Hindlimb muscle (tissue), 1 donor: ENCODE measurements around the gene GPATCH11. TPM values are rescaled to one million over a fixed set of nuclear protein-coding genes. Genes with fewer than 3 reads are reported as not detected.

Experiments
- DNase-seq: peaks from one replicate; pipeline ENCODE4 v3.0.0-alpha.2; 2013
- polyA plus RNA-seq: library from polyadenylated mRNA; unstranded; fragments of 120-200 nt; gene quantifications from one replicate; pipeline ENCODE4 v1.2.1, GENCODE V29; 2013; ENCODE audit not compliant: insufficient read length

Gene GPATCH11
- polyA plus RNA-seq = 6.9 TPM

- peak; percentile 99 for DNase-seq
These were observed at the start of gene GPATCH11, which contains the start of gene HEATR5B for GRCh38 chr2:37083873-37084794. Gene GPATCH11, plus strand, starts transcription at chr2:37084518. Its CDS starts 3,864 bp downstream, at chr2:37088382. Gene HEATR5B, minus strand, starts transcription at chr2:37084372. Its CDS starts 958 bp downstream, at chr2:37083414.

GRCh38 chr2:37037771-37038170, 46.5 kb upstream of the GPATCH11 start:
- no peak for DNase-seq

- DNase-seq = no peak
These were observed 44.7 kb upstream of the GPATCH11 start for GRCh38 chr2:37039580-37039979.

- no peak for DNase-seq
These were observed 31.6 kb upstream of the GPATCH11 start for GRCh38 chr2:37052600-37053332.

GRCh38 chr2:37059841-37060240, 24.5 kb upstream of the GPATCH11 start:
- no peak for DNase-seq

GRCh38 chr2:37060446-37060845, 23.9 kb upstream of the GPATCH11 start:
- DNase-seq = no peak

- DNase-seq = no peak
These were observed 23.2 kb upstream of the GPATCH11 start for GRCh38 chr2:37061013-37061711.

GRCh38 chr2:37061776-37062175, 22.5 kb upstream of the GPATCH11 start:
- DNase-seq = no peak

GRCh38 chr2:37068686-37069085, 15.6 kb upstream of the GPATCH11 start:
- DNase-seq = no peak

- no peak for DNase-seq
These were observed 13.4 kb upstream of the GPATCH11 start for GRCh38 chr2:37070931-37071330.

GRCh38 chr2:37080266-37080665, 4.1 kb upstream of the GPATCH11 start:
- DNase-seq = no peak

- DNase-seq = no peak
These were observed 3.6 kb upstream of the GPATCH11 start for GRCh38 chr2:37080689-37081088.

- DNase-seq = no peak
These were observed 479 bp downstream of the GPATCH11 start for GRCh38 chr2:37084797-37085196.

GRCh38 chr2:37085731-37086147, 1.4 kb downstream of the GPATCH11 start:
- no peak for DNase-seq

GRCh38 chr2:37090019-37090477, 5.7 kb downstream of the GPATCH11 start:
- no peak for DNase-seq

- DNase-seq = no peak
These were observed 7.6 kb downstream of the GPATCH11 start for GRCh38 chr2:37091873-37092272.

- no peak for DNase-seq
These were observed 12.2 kb downstream of the GPATCH11 start for GRCh38 chr2:37096568-37096967.

GRCh38 chr2:37098416-37099118, 14.2 kb downstream of the GPATCH11 start:
- DNase-seq = no peak

- DNase-seq = no peak
These were observed 15.7 kb downstream of the GPATCH11 start for GRCh38 chr2:37100054-37100453.

GRCh38 chr2:37102588-37102987, 18.3 kb downstream of the GPATCH11 start:
- DNase-seq = no peak

- DNase-seq = no peak
These were observed 19.9 kb downstream of the GPATCH11 start for GRCh38 chr2:37104178-37104577.

- DNase-seq = no peak
These were observed 20.8 kb downstream of the GPATCH11 start for GRCh38 chr2:37105150-37105549.
